Neutrophil (primary cell): ENCODE results near the gene IFI6.
"Not testable (repeated sequence)": the region's sequence is repeated elsewhere in the genome, so short reads cannot be mapped to it uniquely, and the experiment has no call there.

Experiments used
- H3K27ac ChIP-seq: fragments of 200-600 bp; sonication (generic); 2 replicates; pipeline ENCODE4 v1.5.1; 2016; ENCODE audit warnings: mild to moderate bottlenecking, moderate library complexity
- H3K27me3 ChIP-seq: fragments of 200-600 bp; sonication (generic); 2 replicates; pipeline ENCODE4 v1.6.0; 2016; ENCODE audit warnings: mild to moderate bottlenecking
- H3K36me3 ChIP-seq: fragments of 200-600 bp; sonication (generic); 2 replicates; pipeline ENCODE4 v1.5.1; 2017
- H3K4me1 ChIP-seq, 2 experiments: fragments of 200-600 bp in 1 of 2; sonication (generic) in 1 of 2; 1 replicate in 1 of 2; 2 replicates in 1 of 2; pipeline versions ENCODE4 v1.5.1 to v1.6.1; 2013 to 2016; ENCODE audit warnings: low read depth in 1 of 2, low read length in 1 of 2, mild to moderate bottlenecking in 1 of 2, moderate library complexity in 1 of 2; ENCODE audit not compliant: control insufficient read depth in 1 of 2, insufficient read depth in 1 of 2
- H3K4me3 ChIP-seq, 2 experiments: fragments of 200-600 bp in 1 of 2; sonication (generic) in 1 of 2; 1 replicate in 1 of 2; 2 replicates in 1 of 2; pipeline ENCODE4 v1.5.1; 2013 to 2016; ENCODE audit warnings: low read depth in 1 of 2, low read length in 1 of 2, mild to moderate bottlenecking in 1 of 2, moderate library complexity in 1 of 2
- H3K9me3 ChIP-seq: fragments of 200-600 bp; sonication (generic); 2 replicates; pipeline ENCODE4 v1.5.1; 2016
- TF ChIP-seq, protein P1 (sequence below): fragments of 200-600 bp; sonication (generic); IDR thresholded peaks from 2 replicates; pipeline ENCODE4 v1.5.1; 2016; ENCODE audit warnings: antibody characterized with exemption

Gene IFI6

DNA sequence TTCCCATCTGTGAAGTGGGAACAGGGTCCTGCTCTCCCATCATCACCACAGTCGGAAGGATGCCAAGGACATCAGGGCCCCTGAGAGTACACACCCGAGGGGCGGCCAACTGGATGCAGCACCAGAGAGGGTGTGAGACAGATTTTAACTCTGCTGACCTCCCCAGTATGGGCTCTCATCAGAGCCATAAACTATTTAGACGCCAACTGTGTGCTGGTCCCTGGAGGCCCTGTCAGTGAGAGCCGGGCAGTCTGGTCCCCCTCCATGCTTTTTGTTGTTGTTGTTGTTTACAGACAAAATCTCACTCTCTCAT, 38.7 kb downstream of the IFI6 start:
- H3K36me3 ChIP-seq = peaks cover 7% of the 10 kb centered on the region
- H3K27ac ChIP-seq = peak overlapping the region; percentile 99
- peaks cover 80 to 85% of the 10 kb centered on the region in 2 experiments for H3K4me1 ChIP-seq
- peak overlapping the region; percentile 78 to 93 for H3K4me3 ChIP-seq
- H3K27me3 ChIP-seq = no peaks in the 10 kb centered on the region
- H3K9me3 ChIP-seq = no peaks in the 10 kb centered on the region
- TF ChIP-seq, protein P1, sequence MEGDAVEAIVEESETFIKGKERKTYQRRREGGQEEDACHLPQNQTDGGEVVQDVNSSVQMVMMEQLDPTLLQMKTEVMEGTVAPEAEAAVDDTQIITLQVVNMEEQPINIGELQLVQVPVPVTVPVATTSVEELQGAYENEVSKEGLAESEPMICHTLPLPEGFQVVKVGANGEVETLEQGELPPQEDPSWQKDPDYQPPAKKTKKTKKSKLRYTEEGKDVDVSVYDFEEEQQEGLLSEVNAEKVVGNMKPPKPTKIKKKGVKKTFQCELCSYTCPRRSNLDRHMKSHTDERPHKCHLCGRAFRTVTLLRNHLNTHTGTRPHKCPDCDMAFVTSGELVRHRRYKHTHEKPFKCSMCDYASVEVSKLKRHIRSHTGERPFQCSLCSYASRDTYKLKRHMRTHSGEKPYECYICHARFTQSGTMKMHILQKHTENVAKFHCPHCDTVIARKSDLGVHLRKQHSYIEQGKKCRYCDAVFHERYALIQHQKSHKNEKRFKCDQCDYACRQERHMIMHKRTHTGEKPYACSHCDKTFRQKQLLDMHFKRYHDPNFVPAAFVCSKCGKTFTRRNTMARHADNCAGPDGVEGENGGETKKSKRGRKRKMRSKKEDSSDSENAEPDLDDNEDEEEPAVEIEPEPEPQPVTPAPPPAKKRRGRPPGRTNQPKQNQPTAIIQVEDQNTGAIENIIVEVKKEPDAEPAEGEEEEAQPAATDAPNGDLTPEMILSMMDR = no peak

- Histone ChIP-seq H3K9me3 (no peaks in the 10 kb centered on the region), H3K36me3 (peaks cover 7% of the 10 kb centered on the region), H3K4me1 (peaks cover 86 to 91% of the 10 kb centered on the region in 2 experiments), H3K27ac (peak overlapping the region; percentile 99), H3K4me3 (peak overlapping the region; percentile 78 to 93), H3K27me3 (no peaks in the 10 kb centered on the region)
- TF ChIP-seq, protein P1 = no peak
Observed at GRCh38 chr1:27632387-27633297, 39.4 kb downstream of the IFI6 start.

- Histone ChIP-seq H3K4me3 (peak overlapping the region; percentile 78 to 93), H3K27me3 (no peaks in the 10 kb centered on the region), H3K4me1 (peaks cover 87 to 93% of the 10 kb centered on the region in 2 experiments), H3K9me3 (no peaks in the 10 kb centered on the region), H3K36me3 (peaks cover 12% of the 10 kb centered on the region), H3K27ac (peak overlapping the region; percentile 99)
- TF ChIP-seq, protein P1 = no peak
Observed at GRCh38 chr1:27630859-27631491, 41.0 kb downstream of the IFI6 start.

GRCh38 chr1:27628712-27629111, 43.3 kb downstream of the IFI6 start:
- Histone ChIP-seq H3K27me3 (no peaks in the 10 kb centered on the region), H3K36me3 (peaks cover 35% of the 10 kb centered on the region), H3K4me3 (peak overlapping the region; percentile 35 to 93), H3K4me1 (peaks cover 100% of the 10 kb centered on the region in 2 experiments), H3K9me3 (no peaks in the 10 kb centered on the region), H3K27ac (peak overlapping the region; percentile 99)
- TF ChIP-seq, protein P1 = no peak

GRCh38 chr1:27627733-27628132, 44.3 kb downstream of the IFI6 start:
- Histone ChIP-seq H3K36me3 (peaks cover 38% of the 10 kb centered on the region), H3K4me3 (peak overlapping the region; percentile 35 to 93), H3K27ac (peak overlapping the region; percentile 99), H3K4me1 (peaks cover 100% of the 10 kb centered on the region in 2 experiments)
- H3K27me3 ChIP-seq, H3K9me3 ChIP-seq: not testable (repeated sequence)

- H3K9me3 ChIP-seq = no peaks in the 10 kb centered on the region
- TF ChIP-seq, protein P1 = no peak
- peaks cover 41% of the 10 kb centered on the region for H3K36me3 ChIP-seq
- H3K4me3 ChIP-seq = peak overlapping the region; percentile 76 to 93
- peaks cover 99 to 100% of the 10 kb centered on the region in 2 experiments for H3K4me1 ChIP-seq
- H3K27me3 ChIP-seq = no peaks in the 10 kb centered on the region
- H3K27ac ChIP-seq = peak overlapping the region; percentile 99
Observed at GRCh38 chr1:27627061-27627460, 44.9 kb downstream of the IFI6 start.
